Measurements from ENCODE around the gene PHACTR2.

DNA sequence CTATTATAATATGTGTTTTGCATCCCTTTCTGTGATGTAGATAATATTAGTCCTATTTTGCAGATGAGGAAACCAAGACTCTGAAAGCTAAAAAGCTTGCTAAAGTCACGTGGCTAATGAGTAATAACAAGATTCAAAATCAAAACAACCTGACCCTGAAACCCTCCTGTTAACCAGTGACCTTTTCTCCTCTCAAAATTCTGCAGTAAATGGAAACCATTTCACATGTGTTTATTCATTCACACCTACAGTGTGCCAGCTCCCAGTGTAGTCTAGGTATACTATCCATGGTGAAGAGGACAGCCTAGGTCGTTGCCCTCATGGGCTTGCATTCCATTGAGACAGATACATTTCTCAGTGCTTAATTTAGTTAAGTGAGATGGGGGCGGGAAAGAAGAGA, 30.6 kb upstream of the PHACTR2 start:
- TF ChIP-seq, protein P1, sequence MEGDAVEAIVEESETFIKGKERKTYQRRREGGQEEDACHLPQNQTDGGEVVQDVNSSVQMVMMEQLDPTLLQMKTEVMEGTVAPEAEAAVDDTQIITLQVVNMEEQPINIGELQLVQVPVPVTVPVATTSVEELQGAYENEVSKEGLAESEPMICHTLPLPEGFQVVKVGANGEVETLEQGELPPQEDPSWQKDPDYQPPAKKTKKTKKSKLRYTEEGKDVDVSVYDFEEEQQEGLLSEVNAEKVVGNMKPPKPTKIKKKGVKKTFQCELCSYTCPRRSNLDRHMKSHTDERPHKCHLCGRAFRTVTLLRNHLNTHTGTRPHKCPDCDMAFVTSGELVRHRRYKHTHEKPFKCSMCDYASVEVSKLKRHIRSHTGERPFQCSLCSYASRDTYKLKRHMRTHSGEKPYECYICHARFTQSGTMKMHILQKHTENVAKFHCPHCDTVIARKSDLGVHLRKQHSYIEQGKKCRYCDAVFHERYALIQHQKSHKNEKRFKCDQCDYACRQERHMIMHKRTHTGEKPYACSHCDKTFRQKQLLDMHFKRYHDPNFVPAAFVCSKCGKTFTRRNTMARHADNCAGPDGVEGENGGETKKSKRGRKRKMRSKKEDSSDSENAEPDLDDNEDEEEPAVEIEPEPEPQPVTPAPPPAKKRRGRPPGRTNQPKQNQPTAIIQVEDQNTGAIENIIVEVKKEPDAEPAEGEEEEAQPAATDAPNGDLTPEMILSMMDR (IDR thresholded peaks at IDR 0.05) = no peak
- no peak for TF ChIP-seq POLR2A (IDR thresholded peaks at IDR 0.05)
